Measurements from ENCODE around the gene SEC24B.
"Not testable (repeated sequence)": the region's sequence is repeated elsewhere in the genome, so short reads cannot be mapped to it uniquely, and the experiment has no call there.

SEC24B gene

GRCh38 chr4:109511414-109511813, 77.8 kb downstream of the SEC24B start:
- DNase-seq = no peak

GRCh38 chr4:109513368-109513767, 79.8 kb downstream of the SEC24B start:
- not testable (repeated sequence) for DNase-seq

GRCh38 chr4:109532182-109532581, 98.6 kb downstream of the SEC24B start:
- no peak for DNase-seq

GRCh38 chr4:109545401-109545800, 111.8 kb downstream of the SEC24B start:
- no peak for DNase-seq

GRCh38 chr4:109547394-109547793, 113.8 kb downstream of the SEC24B start:
- no peak for DNase-seq

- no peak for DNase-seq
Measured at GRCh38 chr4:109548655-109549054, 115.0 kb downstream of the SEC24B start.

GRCh38 chr4:109552237-109552636, 118.6 kb downstream of the SEC24B start:
- DNase-seq = no peak

GRCh38 chr4:109553130-109553529, 119.5 kb downstream of the SEC24B start:
- no peak for DNase-seq

- DNase-seq = no peak
Measured at GRCh38 chr4:109554971-109555370, 121.4 kb downstream of the SEC24B start.

- no peak for DNase-seq
Measured at GRCh38 chr4:109557433-109557832, 123.8 kb downstream of the SEC24B start.

GRCh38 chr4:109558095-109558494, 124.5 kb downstream of the SEC24B start:
- DNase-seq = not testable (repeated sequence)

GRCh38 chr4:109559625-109559982, 126.0 kb downstream of the SEC24B start:
- DNase-seq = no peak

- peak; percentile 68 for DNase-seq
Measured at GRCh38 chr4:109559983-109560686, 126.5 kb downstream of the SEC24B start, which contains the start of gene MCUB. Gene MCUB, plus strand, starts transcription at chr4:109560246. Its CDS starts 92 bp downstream, at chr4:109560338.

- DNase-seq = peak; percentile 27
Measured at GRCh38 chr4:109560687-109561461, 127.3 kb downstream of the SEC24B start.

- DNase-seq = no peak
Measured at GRCh38 chr4:109562457-109563239, 129.0 kb downstream of the SEC24B start.

- no peak for DNase-seq
Measured at GRCh38 chr4:109571494-109571893, 137.9 kb downstream of the SEC24B start.

GRCh38 chr4:109572154-109572553, 138.5 kb downstream of the SEC24B start:
- DNase-seq = no peak

GRCh38 chr4:109574443-109574850, 140.8 kb downstream of the SEC24B start:
- DNase-seq = no peak

- DNase-seq = no peak
Measured at GRCh38 chr4:109574931-109575804, 141.6 kb downstream of the SEC24B start.

- no peak for DNase-seq
Measured at GRCh38 chr4:109576462-109576861, 142.8 kb downstream of the SEC24B start.

GRCh38 chr4:109578846-109579245, 145.2 kb downstream of the SEC24B start:
- DNase-seq = no peak

- not testable (repeated sequence) for DNase-seq
Measured at GRCh38 chr4:109579997-109580396, 146.4 kb downstream of the SEC24B start.

Measured in midbrain (tissue), 1 donor.